ENCODE data around the gene PTTG1IP2. TPM values are rescaled to one million over a fixed set of nuclear protein-coding genes. Genes with fewer than 3 reads are reported as not detected.

The PTTG1IP2 gene
- total and polyA plus RNA-seq, 7 experiments from 2014 or later: not detected

DNA sequence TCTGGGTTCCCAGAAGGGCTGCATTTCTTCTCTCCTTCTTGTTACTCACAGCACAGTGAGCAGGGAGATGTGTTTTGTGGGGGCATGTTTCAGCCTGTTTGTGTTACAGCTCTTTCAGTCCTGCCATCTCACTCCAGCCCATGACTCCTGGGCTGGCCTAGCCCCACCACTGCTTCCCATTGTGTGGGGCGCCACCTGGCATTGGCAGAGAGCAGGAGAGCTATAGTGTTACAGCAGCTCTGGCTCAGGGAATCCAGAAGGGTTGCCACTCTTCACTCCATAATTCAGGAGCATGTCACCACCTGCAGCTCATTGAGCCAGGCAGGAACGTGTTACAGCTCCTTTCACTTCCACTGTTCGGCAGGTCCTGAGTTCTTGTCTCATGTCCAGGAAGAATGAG is 36.2 kb upstream of the PTTG1IP2 start:
- peaks cover 0 to 7% (median 0%) of the 10 kb centered on the region in 3 experiments for H3K9me3 ChIP-seq (ENCODE audit: control insufficient read depth in 2 of 3, low read length in 3 of 3)
- Mint-ChIP-seq H3K4me1 (no peaks in the 10 kb centered on the region), H3K36me3 (peaks cover 0 to 4% (median 0%) of the 10 kb centered on the region in 5 donors), H3K27ac (no peak overlapping the region), H3K27me3 (peaks cover 10 to 60% (median 48%) of the 10 kb centered on the region in 5 donors), H3K9me3 (peaks cover 0 to 21% (median 4%) of the 10 kb centered on the region in 11 donors), H3K4me3 (no peak overlapping the region)
- ChIA-PET CTCF (interaction anchor here (0.7 kb wide), 1 partner anchor 10 kb away, joined by 3 read pairs; no protein-coding TSS in a partner anchor), POLR2A (no interaction called here)
- no peak overlapping the region for H3K27ac ChIP-seq (ENCODE audit: low read depth, low read length)
- H3K36me3 ChIP-seq (ENCODE audit: control insufficient read depth in 2 of 3, insufficient read depth in 3 of 3, low read length in 3 of 3): no peaks in the 10 kb centered on the region
- no peak for ATAC-seq
- H3K4me1 ChIP-seq (ENCODE audit: control insufficient read depth in 2 of 2, insufficient read depth in 2 of 2, low read length in 2 of 2): no peaks in the 10 kb centered on the region
- intact Hi-C loops (cut with micrococcal nuclease): no loop called here
- no peak for DNase-seq
- H3K27me3 ChIP-seq (ENCODE audit: control insufficient read depth in 2 of 2, insufficient read depth in 2 of 2, low read length in 2 of 2): no peaks in the 10 kb centered on the region
- H3K4me3 ChIP-seq (ENCODE audit: low read length): no peak overlapping the region

DNA sequence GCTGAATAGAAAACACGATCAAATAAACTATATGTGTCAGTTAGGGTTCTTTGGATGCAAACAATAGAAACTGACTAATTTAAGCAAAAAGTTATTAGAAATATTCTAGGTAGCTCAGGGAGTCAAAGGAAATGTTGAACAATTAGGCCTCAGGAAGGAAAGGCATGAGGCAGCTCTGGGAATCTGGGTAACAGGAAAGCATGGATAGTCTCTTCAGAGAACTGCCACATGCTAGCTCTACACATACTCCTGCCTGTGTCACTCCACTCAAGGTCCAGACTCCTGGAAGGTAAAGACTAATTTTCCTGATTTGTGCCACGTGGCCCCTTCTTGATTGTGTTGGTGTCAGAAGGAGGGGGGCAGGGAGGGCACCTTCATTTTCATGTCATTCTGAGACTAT is 23.8 kb upstream of the PTTG1IP2 start:
- Histone ChIP-seq H3K36me3 (ENCODE audit: control insufficient read depth in 2 of 3, insufficient read depth in 3 of 3, low read length in 3 of 3) (no peaks in the 10 kb centered on the region), H3K4me1 (ENCODE audit: control insufficient read depth in 2 of 2, insufficient read depth in 2 of 2, low read length in 2 of 2) (no peaks in the 10 kb centered on the region), H3K27ac (ENCODE audit: low read depth, low read length) (no peak overlapping the region), H3K27me3 (ENCODE audit: control insufficient read depth in 2 of 2, insufficient read depth in 2 of 2, low read length in 2 of 2) (no peaks in the 10 kb centered on the region), H3K9me3 (ENCODE audit: control insufficient read depth in 2 of 3, low read length in 3 of 3) (no peaks in the 10 kb centered on the region), H3K4me3 (ENCODE audit: low read length) (no peak overlapping the region)
- ATAC-seq (no peak), DNase-seq (no peak)
- ChIA-PET POLR2A (no interaction called here), CTCF (interaction anchor here (0.6 to 1.1 kb wide), 3 partner anchors 10 to 993 kb away, joined by 3 to 5 read pairs (median 3); no protein-coding TSS in a partner anchor)
- Mint-ChIP-seq H3K27ac (no peak overlapping the region), H3K9me3 (no peaks in the 10 kb centered on the region), H3K4me1 (no peaks in the 10 kb centered on the region), H3K27me3 (peaks cover 8 to 21% (median 10%) of the 10 kb centered on the region in 5 donors), H3K36me3 (no peaks in the 10 kb centered on the region), H3K4me3 (no peak overlapping the region)
- intact Hi-C loops (cut with micrococcal nuclease): no loop called here

DNA sequence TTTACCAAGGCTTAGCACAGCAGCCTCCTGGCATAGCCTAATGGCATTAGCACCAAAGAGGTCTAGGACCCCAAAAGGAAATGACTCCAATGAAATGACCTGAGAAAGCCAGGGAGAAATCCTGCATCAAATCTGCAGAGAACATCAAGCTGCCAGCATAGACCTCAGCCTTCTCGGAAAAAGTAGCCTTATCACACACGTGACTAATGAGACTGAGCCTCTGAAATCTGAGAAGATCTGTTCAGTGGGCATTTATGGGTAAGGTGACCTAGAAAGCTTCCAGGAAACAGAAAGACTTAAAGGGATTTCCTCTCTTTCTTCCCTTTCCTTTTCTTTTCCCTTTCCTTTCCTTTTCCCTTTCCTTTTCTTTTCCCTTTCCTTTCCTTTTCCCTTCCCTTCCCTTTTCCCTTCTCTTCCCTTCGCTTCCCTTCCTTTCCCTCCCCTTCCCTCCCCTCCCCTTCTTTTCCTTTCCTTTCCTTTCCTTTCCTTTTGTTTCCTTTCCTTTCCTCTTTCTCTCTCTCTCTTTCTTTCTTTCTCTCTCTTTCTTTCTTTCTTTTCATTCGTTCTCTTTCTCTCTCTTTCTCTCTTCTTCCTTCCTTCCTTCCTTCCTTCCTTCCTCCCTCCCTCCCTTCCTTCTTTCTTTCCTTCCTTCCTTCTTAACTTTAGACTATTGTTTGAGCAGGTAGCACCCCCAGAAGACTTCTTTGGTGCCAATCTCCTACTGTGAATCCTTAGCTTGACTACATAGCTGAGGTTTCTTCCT is 23.1 kb upstream of the PTTG1IP2 start:
- DNase-seq: no peak
- Mint-ChIP-seq H3K9me3 (no peaks in the 10 kb centered on the region), H3K27ac (no peak overlapping the region), H3K27me3 (peaks cover 8 to 27% (median 10%) of the 10 kb centered on the region in 5 donors), H3K4me1 (no peaks in the 10 kb centered on the region), H3K4me3 (no peak overlapping the region), H3K36me3 (no peaks in the 10 kb centered on the region)
- Histone ChIP-seq H3K27me3 (ENCODE audit: control insufficient read depth in 2 of 2, insufficient read depth in 2 of 2, low read length in 2 of 2) (no peaks in the 10 kb centered on the region), H3K4me1 (ENCODE audit: control insufficient read depth in 2 of 2, insufficient read depth in 2 of 2, low read length in 2 of 2) (no peaks in the 10 kb centered on the region), H3K36me3 (ENCODE audit: control insufficient read depth in 2 of 3, insufficient read depth in 3 of 3, low read length in 3 of 3) (no peaks in the 10 kb centered on the region), H3K4me3 (ENCODE audit: low read length) (no peak overlapping the region), H3K27ac (ENCODE audit: low read depth, low read length) (no peak overlapping the region), H3K9me3 (ENCODE audit: control insufficient read depth in 2 of 3, low read length in 3 of 3) (no peaks in the 10 kb centered on the region)
- CTCF ChIA-PET: interaction anchor here (0.7 to 1.1 kb wide), 2 partner anchors 9 to 994 kb away, joined by 3 read pairs; no protein-coding TSS in a partner anchor
- intact Hi-C loops (cut with micrococcal nuclease): no loop called here
- no peak for ATAC-seq
- POLR2A ChIA-PET: no interaction called here

DNA sequence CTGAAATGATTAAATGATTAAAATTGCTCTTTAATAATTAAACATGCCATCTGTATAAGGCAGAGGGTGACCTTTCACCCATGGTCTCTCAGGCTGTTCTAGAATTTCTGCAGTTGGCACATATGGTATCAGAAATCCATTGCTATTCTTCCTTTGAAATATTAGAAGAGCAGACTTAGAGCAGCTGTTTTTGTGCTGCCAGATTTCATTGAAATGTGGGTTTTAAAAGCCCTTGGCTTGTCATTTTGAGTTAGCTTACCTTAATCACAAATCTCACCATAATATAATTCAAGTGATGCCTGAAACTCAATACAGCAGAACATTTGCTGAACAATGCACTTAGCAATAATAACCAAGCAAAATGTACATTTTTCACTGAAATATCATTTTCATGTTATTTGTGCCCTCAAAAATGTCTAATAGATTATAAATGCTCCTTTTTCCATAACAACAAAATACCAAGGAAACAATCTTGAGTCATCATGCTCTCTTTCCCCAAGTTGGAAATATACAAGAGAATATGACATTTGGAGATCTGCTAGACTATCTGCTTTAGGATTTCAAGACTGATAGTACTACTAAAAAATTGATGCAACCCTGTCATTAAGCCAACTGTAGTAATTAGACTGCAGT is 16.1 kb upstream of the PTTG1IP2 start:
- no peak for ATAC-seq
- Mint-ChIP-seq H3K4me3 (no peak overlapping the region), H3K27ac (no peak overlapping the region), H3K36me3 (no peaks in the 10 kb centered on the region), H3K4me1 (peaks cover 5 to 8% (median 6%) of the 10 kb centered on the region in 7 donors), H3K9me3 (no peaks in the 10 kb centered on the region), H3K27me3 (peaks cover 0 to 31% (median 10%) of the 10 kb centered on the region in 5 donors)
- CTCF ChIA-PET: no interaction called here
- no peak overlapping the region for H3K27ac ChIP-seq (ENCODE audit: low read depth, low read length)
- H3K9me3 ChIP-seq (ENCODE audit: control insufficient read depth in 2 of 3, low read length in 3 of 3): no peaks in the 10 kb centered on the region
- H3K36me3 ChIP-seq (ENCODE audit: control insufficient read depth in 2 of 3, insufficient read depth in 3 of 3, low read length in 3 of 3): no peaks in the 10 kb centered on the region
- H3K27me3 ChIP-seq (ENCODE audit: control insufficient read depth in 2 of 2, insufficient read depth in 2 of 2, low read length in 2 of 2): no peaks in the 10 kb centered on the region
- intact Hi-C loops (cut with micrococcal nuclease): no loop called here
- no peak overlapping the region for H3K4me3 ChIP-seq (ENCODE audit: low read length)
- H3K4me1 ChIP-seq (ENCODE audit: control insufficient read depth in 2 of 2, insufficient read depth in 2 of 2, low read length in 2 of 2): no peaks in the 10 kb centered on the region
- POLR2A ChIA-PET: no interaction called here
- DNase-seq: no peak

DNA sequence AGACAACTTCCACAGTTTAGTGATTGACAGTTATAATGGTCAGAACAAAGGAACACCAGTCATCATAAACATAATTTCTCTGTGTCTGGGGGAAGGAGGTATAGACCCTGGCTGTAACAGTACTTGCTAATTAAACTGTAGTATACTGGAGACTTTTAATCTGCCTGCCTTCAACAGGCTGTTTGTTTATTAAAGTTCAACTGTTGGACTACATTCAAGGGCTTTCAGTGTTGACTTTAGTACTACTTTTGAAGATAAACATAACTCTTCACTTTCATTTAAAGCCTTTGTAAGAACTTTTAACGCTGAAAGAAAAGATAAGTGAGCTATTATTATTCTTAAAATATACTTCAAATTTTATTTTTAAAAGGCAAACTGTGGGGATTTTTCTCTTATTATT is 15.5 kb upstream of the PTTG1IP2 start:
- H3K9me3 Mint-ChIP-seq: no peaks in the 10 kb centered on the region
- Histone ChIP-seq H3K4me1 (ENCODE audit: control insufficient read depth in 2 of 2, insufficient read depth in 2 of 2, low read length in 2 of 2) (no peaks in the 10 kb centered on the region), H3K9me3 (ENCODE audit: control insufficient read depth in 2 of 3, low read length in 3 of 3) (no peaks in the 10 kb centered on the region), H3K4me3 (ENCODE audit: low read length) (no peak overlapping the region), H3K27me3 (ENCODE audit: control insufficient read depth in 2 of 2, insufficient read depth in 2 of 2, low read length in 2 of 2) (no peaks in the 10 kb centered on the region), H3K36me3 (ENCODE audit: control insufficient read depth in 2 of 3, insufficient read depth in 3 of 3, low read length in 3 of 3) (no peaks in the 10 kb centered on the region), H3K27ac (ENCODE audit: low read depth, low read length) (no peak overlapping the region)
- peaks cover 0 to 31% (median 10%) of the 10 kb centered on the region in 5 donors for H3K27me3 Mint-ChIP-seq
- POLR2A ChIA-PET: no interaction called here
- intact Hi-C loops (cut with micrococcal nuclease): loop anchor here in 1 of 2 donors (2.0 kb wide), 2 partner anchors 631 to 1993 kb away; partner anchors contain the start of gene GATAD1
- H3K36me3 Mint-ChIP-seq: no peaks in the 10 kb centered on the region
- H3K4me3 Mint-ChIP-seq: no peak overlapping the region
- CTCF ChIA-PET: no interaction called here
- H3K4me1 Mint-ChIP-seq: peaks cover 5 to 8% (median 6%) of the 10 kb centered on the region in 7 donors
- no peak overlapping the region for H3K27ac Mint-ChIP-seq
- no peak for DNase-seq
- ATAC-seq: no peak

DNA sequence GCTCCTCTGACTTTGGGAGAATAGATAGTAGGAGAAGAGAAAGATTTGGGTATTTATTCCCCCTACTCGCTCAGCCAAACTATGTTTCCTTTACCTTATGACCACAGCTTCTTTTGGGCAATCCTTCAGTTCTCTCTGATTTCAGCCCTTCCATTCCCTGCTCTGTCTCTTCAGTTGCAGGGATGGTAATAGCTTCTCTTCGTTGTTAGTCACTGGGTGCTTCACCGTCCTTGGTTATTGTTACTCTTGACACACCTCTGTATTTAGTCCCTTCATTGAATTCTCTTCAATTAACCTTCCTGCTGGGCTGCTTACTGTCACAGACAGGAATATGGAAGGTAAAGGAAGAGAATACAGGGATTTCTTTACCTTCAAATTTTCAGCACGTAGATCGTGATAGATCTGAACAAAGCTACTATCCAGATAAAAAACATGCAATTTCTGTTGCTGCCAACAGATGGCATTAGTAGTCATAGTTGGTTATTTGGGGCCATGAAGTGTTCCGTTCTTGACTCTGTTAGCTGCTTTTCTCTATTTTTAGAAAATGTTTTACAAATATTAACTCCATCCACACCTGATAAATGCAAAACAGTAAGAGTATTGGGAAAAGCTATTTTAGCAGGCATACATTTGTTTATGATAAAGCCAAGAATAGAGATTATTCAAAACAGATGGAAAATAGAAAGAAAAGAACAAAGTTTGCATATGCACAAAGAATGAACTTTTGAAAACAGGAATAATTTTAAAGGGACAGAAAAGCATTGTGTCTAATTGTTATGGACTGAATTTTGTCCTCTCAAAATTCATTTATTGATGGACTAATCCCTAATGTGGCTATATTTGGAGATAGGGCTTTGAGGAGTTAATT is 14.0 kb upstream of the PTTG1IP2 start:
- Histone ChIP-seq H3K9me3 (ENCODE audit: control insufficient read depth in 2 of 3, low read length in 3 of 3) (no peaks in the 10 kb centered on the region), H3K27ac (ENCODE audit: low read depth, low read length) (no peak overlapping the region), H3K36me3 (ENCODE audit: control insufficient read depth in 2 of 3, insufficient read depth in 3 of 3, low read length in 3 of 3) (no peaks in the 10 kb centered on the region), H3K4me3 (ENCODE audit: low read length) (no peak overlapping the region), H3K27me3 (ENCODE audit: control insufficient read depth in 2 of 2, insufficient read depth in 2 of 2, low read length in 2 of 2) (no peaks in the 10 kb centered on the region), H3K4me1 (ENCODE audit: control insufficient read depth in 2 of 2, insufficient read depth in 2 of 2, low read length in 2 of 2) (no peaks in the 10 kb centered on the region)
- CTCF ChIA-PET: interaction anchor here (0.8 to 1.2 kb wide), 7 partner anchors 10 to 174 kb away, joined by 3 to 6 read pairs (median 3); no protein-coding TSS in a partner anchor
- POLR2A ChIA-PET: interaction anchor here (0.5 kb wide), 1 partner anchor 287 kb away, joined by 3 read pairs; no protein-coding TSS in a partner anchor
- DNase-seq: peak in 5 of 9 donors; percentile 32 to 49 (median 40)
- H3K27ac Mint-ChIP-seq: no peak overlapping the region
- H3K4me1 Mint-ChIP-seq: peaks cover 5 to 8% (median 6%) of the 10 kb centered on the region in 7 donors
- peak; percentile 77 for ATAC-seq
- H3K36me3 Mint-ChIP-seq: no peaks in the 10 kb centered on the region
- intact Hi-C loops (cut with micrococcal nuclease): loop anchor here (1.0 to 2.0 kb wide), 4 partner anchors 141 to 1991 kb away; partner anchors contain the start of genes CDK14 (in 1 of the 2) and GATAD1 (in 1 of the 2)
- peaks cover 0 to 22% (median 10%) of the 10 kb centered on the region in 5 donors for H3K27me3 Mint-ChIP-seq
- no peaks in the 10 kb centered on the region for H3K9me3 Mint-ChIP-seq
- H3K4me3 Mint-ChIP-seq: peak overlapping the region in 7 of 10 donors; percentile 37 to 70 (median 56)

All from naive thymus-derived CD4-positive, alpha-beta T cell (primary cell).